ENCODE measurements around the gene SHPK. TPM values are rescaled to one million over a fixed set of nuclear protein-coding genes. Genes with fewer than 3 reads are reported as not detected.

Gene SHPK
- 7.6 and 9.0 TPM in 2 replicates for total RNA-seq

GRCh38 chr17:3636154-3636907 lies at the start of gene SHPK, which contains the start of gene CTNS:
Gene SHPK (minus strand): TSS chr17:3636250. CDS start chr17:3636219, 31 bp downstream.
Gene CTNS (plus strand): TSS chr17:3636760. CDS start chr17:3640207, 3,447 bp downstream.
- no peaks in the 10 kb centered on the region for H3K27me3 ChIP-seq (ENCODE audit: control insufficient read depth, insufficient read depth, low read length)
- no peak for FAIRE-seq
- H3K36me3 ChIP-seq (ENCODE audit: control insufficient read depth, insufficient read depth, low read length): peaks cover 3% of the 10 kb centered on the region
- no peak for TF ChIP-seq CTCF (IDR thresholded peaks at IDR 0.05; ENCODE audit: insufficient read depth, low read length, severe bottlenecking)
- peak within 1 kb of the TSS; percentile 95 for H3K4me3 ChIP-seq (ENCODE audit: low read depth, low read length)
- DNase-seq (ENCODE audit: low read depth): peak; percentile 84

- peaks cover 4% of the 10 kb centered on the region for H3K27me3 ChIP-seq (ENCODE audit: control insufficient read depth, insufficient read depth, low read length)
Measured at GRCh38 chr17:3685174-3685573, 49.1 kb upstream of the SHPK start.

GRCh38 chr17:3683054-3683511 lies 47.0 kb upstream of the SHPK start:
- TF ChIP-seq CTCF (IDR thresholded peaks at IDR 0.05; ENCODE audit: insufficient read depth, low read length, severe bottlenecking): peak; percentile 96
- FAIRE-seq: no peak
- peaks cover 4% of the 10 kb centered on the region for H3K27me3 ChIP-seq (ENCODE audit: control insufficient read depth, insufficient read depth, low read length)
- no peaks in the 10 kb centered on the region for H3K36me3 ChIP-seq (ENCODE audit: control insufficient read depth, insufficient read depth, low read length)
- no peak for DNase-seq (ENCODE audit: low read depth)
- no peak overlapping the region for H3K4me3 ChIP-seq (ENCODE audit: low read depth, low read length)

More at GRCh38 chr17:3685174-3685573, 49.1 kb upstream of the SHPK start:
- no peak for TF ChIP-seq CTCF (IDR thresholded peaks at IDR 0.05; ENCODE audit: insufficient read depth, low read length, severe bottlenecking)
- FAIRE-seq: no peak
- no peak for DNase-seq (ENCODE audit: low read depth)
- Histone ChIP-seq H3K4me3 (ENCODE audit: low read depth, low read length) (no peak overlapping the region), H3K36me3 (ENCODE audit: control insufficient read depth, insufficient read depth, low read length) (no peaks in the 10 kb centered on the region)

GRCh38 chr17:3682033-3682432 lies 46.0 kb upstream of the SHPK start:
- H3K27me3 ChIP-seq (ENCODE audit: control insufficient read depth, insufficient read depth, low read length): peaks cover 3% of the 10 kb centered on the region
- no peaks in the 10 kb centered on the region for H3K36me3 ChIP-seq (ENCODE audit: control insufficient read depth, insufficient read depth, low read length)
- H3K4me3 ChIP-seq (ENCODE audit: low read depth, low read length): no peak overlapping the region
- TF ChIP-seq CTCF (IDR thresholded peaks at IDR 0.05; ENCODE audit: insufficient read depth, low read length, severe bottlenecking): no peak
- DNase-seq (ENCODE audit: low read depth) (no peak), FAIRE-seq (no peak)

GRCh38 chr17:3681565-3681964 lies 45.5 kb upstream of the SHPK start:
- FAIRE-seq (no peak), DNase-seq (ENCODE audit: low read depth) (no peak)
- Histone ChIP-seq H3K36me3 (ENCODE audit: control insufficient read depth, insufficient read depth, low read length) (no peaks in the 10 kb centered on the region), H3K4me3 (ENCODE audit: low read depth, low read length) (no peak overlapping the region), H3K27me3 (ENCODE audit: control insufficient read depth, insufficient read depth, low read length) (peaks cover 3% of the 10 kb centered on the region)
- TF ChIP-seq CTCF (IDR thresholded peaks at IDR 0.05; ENCODE audit: insufficient read depth, low read length, severe bottlenecking): no peak
